Uterus (tissue), 4 donors: ENCODE data around the gene COL1A1. TPM values are rescaled to one million over a fixed set of nuclear protein-coding genes. Genes with fewer than 3 reads are reported as not detected.

Experiments
- DNase-seq, 2 donors: peaks; one replicate each; pipeline ENCODE4 v3.0.0-alpha.2; 2019 to 2020
- H3K27ac ChIP-seq, 2 donors: fragments of 200-600 bp; sonication (generic); 1 replicate in 1 of 2; 2 replicates in 1 of 2; pipeline ENCODE4 v1.5.1; 2016 to 2018
- H3K27me3 ChIP-seq, 2 donors: fragments of 200-600 bp; sonication (generic); one replicate each; pipeline ENCODE4 v1.5.1; 2018 to 2019; ENCODE audit warnings: control low read depth in 1 of 2
- H3K36me3 ChIP-seq, 2 donors: fragments of 200-600 bp; sonication (generic); one replicate each; pipeline ENCODE4 v1.5.1; 2019; ENCODE audit warnings: control low read depth in 1 of 2
- H3K4me1 ChIP-seq, 2 donors: fragments of 200-600 bp; sonication (generic); one replicate each; pipeline ENCODE4 v1.5.1; 2018 to 2019; ENCODE audit warnings: control low read depth in 1 of 2
- H3K4me3 ChIP-seq, 2 donors: fragments of 200-600 bp; sonication (generic); 1 replicate in 1 of 2; 2 replicates in 1 of 2; pipeline ENCODE4 v1.5.1; 2018 to 2019; ENCODE audit warnings: mild to moderate bottlenecking in 1 of 2
- H3K9me3 ChIP-seq, 2 donors: fragments of 200-600 bp; sonication (generic); one replicate each; pipeline ENCODE4 v1.5.1; 2019; ENCODE audit warnings: control low read depth in 1 of 2
- CTCF ChIP-seq, 4 experiments: fragments of 200-600 bp in 2 of 4; fragments of 450-650 bp in 2 of 4; sonication (generic) in 2 of 4; IDR thresholded peaks; one replicate each; pipeline ENCODE4 v1.5.1; 2016 to 2019; ENCODE audit warnings: antibody characterized with exemption in 4 of 4, mild to moderate bottlenecking in 2 of 4, moderate library complexity in 1 of 4
- POLR2A ChIP-seq, 2 donors: fragments of 450-650 bp; IDR thresholded peaks; one replicate each; pipeline ENCODE4 v1.6.1; 2016; ENCODE audit warnings: antibody characterized with exemption in 2 of 2, mild to moderate bottlenecking in 1 of 2, moderate library complexity in 1 of 2
- intact Hi-C: fragments of 100-400 bp; cut with DNase I; formaldehyde crosslinking; loops from one replicate; pipeline ENCODE4 v1.15.1; 2023; ENCODE audit warnings: low total_unique reads
- total RNA-seq, 4 donors: library from RNA; depleted of rRNA in 3 of 4; stranded (reverse); fragments of >200 nt in 3 of 4; gene quantifications; one replicate each; pipeline versions ENCODE4 v1.1.0 to v1.2.4, GENCODE V29; 2014 to 2023
- donor health status: DM: yes; HTN: yes; CAD: no.

COL1A1 gene
- total RNA-seq, 4 donors from 2014 or later: 59.4 to 4,880 (median 491) TPM

- DNase-seq: peak; percentile 77 to 78
- H3K27me3 ChIP-seq: no peaks in the 10 kb centered on the region
- TF ChIP-seq CTCF (IDR thresholded peaks at IDR 0.05): no peak
- no peak for TF ChIP-seq POLR2A (IDR thresholded peaks at IDR 0.05)
- no peaks in the 10 kb centered on the region for H3K36me3 ChIP-seq
- H3K4me1 ChIP-seq: peaks cover 32 to 51% of the 10 kb centered on the region in 2 donors
- intact Hi-C loops: no loop called here
- H3K27ac ChIP-seq: peak overlapping the region; percentile 96 to 98
- no peak overlapping the region for H3K4me3 ChIP-seq
- H3K9me3 ChIP-seq: no peaks in the 10 kb centered on the region
Observed at GRCh38 chr17:50206604-50207293, 5.3 kb upstream of the COL1A1 start.

- Histone ChIP-seq H3K27ac (peak overlapping the region; percentile 96 to 98), H3K36me3 (no peaks in the 10 kb centered on the region), H3K27me3 (no peaks in the 10 kb centered on the region), H3K4me3 (no peak overlapping the region), H3K9me3 (no peaks in the 10 kb centered on the region), H3K4me1 (peaks cover 27 to 47% of the 10 kb centered on the region in 2 donors)
- TF ChIP-seq CTCF (IDR thresholded peaks at IDR 0.05) (no peak), POLR2A (IDR thresholded peaks at IDR 0.05) (no peak)
- intact Hi-C loops: no loop called here
- peak; percentile 17 to 21 for DNase-seq
Observed at GRCh38 chr17:50205963-50206505, 4.6 kb upstream of the COL1A1 start.

DNA sequence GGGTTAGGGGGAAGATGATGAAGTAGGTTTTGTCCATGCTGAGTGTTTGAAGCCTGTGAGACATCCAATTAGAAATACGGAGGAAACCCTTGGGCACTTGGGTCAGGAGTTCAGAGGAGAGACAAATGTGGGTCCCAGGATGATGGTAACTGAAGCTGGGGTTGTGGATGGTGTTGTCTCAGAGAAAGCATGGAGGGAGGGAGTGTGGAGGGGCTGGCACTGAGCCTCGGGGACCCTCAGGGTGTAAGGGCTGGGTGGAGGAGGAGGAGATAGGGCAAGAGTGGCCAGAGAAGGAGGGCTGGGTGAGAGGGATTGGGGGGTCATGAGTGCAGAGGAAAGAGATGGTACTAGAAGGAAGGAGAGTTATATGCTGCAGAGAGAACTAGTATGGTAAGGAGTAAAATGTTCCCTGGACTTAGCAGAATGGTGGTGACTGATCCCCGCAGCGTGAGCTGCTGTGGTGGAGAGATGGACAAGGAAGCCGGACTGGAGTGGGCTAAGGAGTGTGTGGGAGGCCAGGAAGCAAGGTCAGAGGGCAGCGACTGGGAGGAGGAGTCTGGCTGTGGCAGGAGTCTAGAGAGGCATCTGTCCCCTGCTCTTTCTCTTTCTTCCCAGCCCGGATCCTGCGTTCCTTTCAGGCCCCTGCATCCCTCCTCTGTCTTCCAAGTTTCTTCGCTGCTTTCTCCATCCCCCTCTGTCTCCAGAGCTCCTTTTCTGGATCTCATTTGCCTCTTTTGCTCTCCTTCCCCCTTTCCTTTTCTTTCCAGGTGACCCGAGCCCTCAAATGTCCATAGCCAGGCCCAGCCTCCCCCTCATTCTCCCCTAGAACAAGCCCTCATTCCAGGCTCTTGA, 3.9 kb upstream of the COL1A1 start:
- TF ChIP-seq CTCF (IDR thresholded peaks at IDR 0.05): no peak
- TF ChIP-seq POLR2A (IDR thresholded peaks at IDR 0.05): no peak
- no peaks in the 10 kb centered on the region for H3K9me3 ChIP-seq
- intact Hi-C loops: no loop called here
- H3K27me3 ChIP-seq: no peaks in the 10 kb centered on the region
- H3K4me3 ChIP-seq: no peak overlapping the region
- peak overlapping the region; percentile 96 to 98 for H3K27ac ChIP-seq
- H3K36me3 ChIP-seq: no peaks in the 10 kb centered on the region
- peaks cover 22 to 42% of the 10 kb centered on the region in 2 donors for H3K4me1 ChIP-seq
- DNase-seq: peak; percentile 62 to 78

- H3K27me3 ChIP-seq: no peaks in the 10 kb centered on the region
Observed at GRCh38 chr17:50204431-50204830, 3.0 kb upstream of the COL1A1 start.

More at GRCh38 chr17:50204431-50204830, 3.0 kb upstream of the COL1A1 start:
- intact Hi-C loops: no loop called here
- TF ChIP-seq CTCF (IDR thresholded peaks at IDR 0.05): no peak
- Histone ChIP-seq H3K4me3 (no peak overlapping the region), H3K4me1 (peaks cover 18 to 39% of the 10 kb centered on the region in 2 donors), H3K36me3 (no peaks in the 10 kb centered on the region), H3K27ac (peak overlapping the region; percentile 96 to 98), H3K9me3 (no peaks in the 10 kb centered on the region)
- DNase-seq: peak; percentile 18 to 26
